ENCODE data around the gene JUP.
"Not testable (repeated sequence)": the region's sequence is repeated elsewhere in the genome, so short reads cannot be mapped to it uniquely, and the experiment has no call there.

JUP gene

DNA sequence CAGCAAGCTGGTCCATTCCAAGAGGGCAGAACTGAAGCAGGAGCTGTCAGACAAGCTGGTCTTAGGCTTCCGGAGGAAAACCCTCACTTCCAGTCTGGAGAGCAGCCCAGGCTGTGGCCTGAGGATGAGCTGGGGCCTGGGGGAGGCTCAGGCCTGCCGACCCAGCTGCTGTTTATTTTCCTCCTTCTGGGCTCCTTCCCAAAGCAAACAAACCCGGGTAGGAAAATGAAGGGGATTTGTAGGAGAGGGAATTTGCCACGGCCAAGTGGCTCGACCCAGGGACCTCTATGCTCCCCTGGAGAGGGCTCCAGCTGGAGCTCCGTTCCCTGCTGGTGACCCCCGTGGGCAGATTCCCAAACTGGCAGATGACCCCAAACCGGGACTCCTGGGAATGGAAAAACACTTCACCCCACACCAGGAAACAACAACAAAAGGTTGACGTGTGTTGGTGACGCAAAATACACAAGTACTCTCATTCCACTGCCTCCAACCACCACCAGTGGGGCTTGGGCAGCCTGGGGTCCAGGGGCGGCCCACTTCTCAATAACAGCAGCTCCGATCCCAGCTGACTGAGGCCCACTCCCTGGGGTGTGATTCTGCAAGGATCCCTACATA lies 8.8 kb downstream of the JUP start:
- no peak for DNase-seq

DNA sequence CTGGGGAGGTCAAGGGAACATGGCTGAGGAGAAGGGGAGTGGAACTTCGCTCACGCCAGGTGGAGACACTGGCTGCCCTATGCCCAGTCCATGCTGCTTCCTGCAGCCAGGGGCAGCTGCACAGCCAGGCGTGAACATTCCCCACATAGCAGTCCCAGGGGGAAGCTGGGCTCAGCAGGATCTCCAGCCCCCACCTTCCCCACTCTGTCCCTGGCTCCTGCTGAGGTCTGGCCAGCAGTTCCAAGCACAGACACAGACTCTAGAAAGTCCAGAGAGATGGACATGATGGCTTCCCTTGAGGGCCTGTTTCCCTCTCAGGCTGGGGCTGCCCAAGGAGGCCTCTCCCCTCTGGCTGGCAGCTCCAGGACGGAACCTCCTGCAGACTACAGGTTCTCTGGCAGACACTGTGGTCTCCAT lies 9.3 kb downstream of the JUP start:
- DNase-seq = no peak

DNA sequence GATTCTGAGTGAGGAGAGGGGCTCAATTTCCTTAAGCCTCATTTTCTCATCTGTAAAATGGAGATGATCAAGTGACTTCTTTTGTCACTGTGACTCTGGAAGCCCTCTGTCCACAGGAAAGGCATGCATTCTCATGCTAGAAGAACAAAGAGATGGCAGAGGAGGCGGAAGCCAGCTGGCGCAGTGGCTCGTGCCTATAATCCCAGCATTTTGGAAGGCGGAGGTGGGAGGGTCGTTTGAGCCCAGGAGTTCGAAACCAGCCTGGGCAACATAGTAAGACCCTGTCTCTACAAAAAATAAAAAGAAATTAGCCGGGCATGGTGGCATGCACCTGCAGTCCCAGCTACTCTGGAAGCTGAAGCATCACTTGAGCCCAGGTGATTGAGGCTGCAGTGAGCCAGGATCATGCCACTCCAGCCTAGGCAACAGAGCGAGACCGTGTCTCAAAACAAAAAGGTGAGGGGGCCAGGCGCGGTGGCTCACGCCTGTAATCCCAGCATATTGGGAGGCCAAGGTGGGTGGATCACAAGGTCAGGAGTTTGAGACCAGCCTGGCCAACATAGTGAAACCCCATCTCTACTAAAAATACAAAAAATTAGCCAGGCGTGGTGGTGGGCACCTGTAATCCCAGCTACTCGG lies 10.1 kb downstream of the JUP start:
- DNase-seq = not testable (repeated sequence)

- DNase-seq = no peak
Observed at GRCh38 chr17:41775394-41776226, 10.9 kb downstream of the JUP start.

DNA sequence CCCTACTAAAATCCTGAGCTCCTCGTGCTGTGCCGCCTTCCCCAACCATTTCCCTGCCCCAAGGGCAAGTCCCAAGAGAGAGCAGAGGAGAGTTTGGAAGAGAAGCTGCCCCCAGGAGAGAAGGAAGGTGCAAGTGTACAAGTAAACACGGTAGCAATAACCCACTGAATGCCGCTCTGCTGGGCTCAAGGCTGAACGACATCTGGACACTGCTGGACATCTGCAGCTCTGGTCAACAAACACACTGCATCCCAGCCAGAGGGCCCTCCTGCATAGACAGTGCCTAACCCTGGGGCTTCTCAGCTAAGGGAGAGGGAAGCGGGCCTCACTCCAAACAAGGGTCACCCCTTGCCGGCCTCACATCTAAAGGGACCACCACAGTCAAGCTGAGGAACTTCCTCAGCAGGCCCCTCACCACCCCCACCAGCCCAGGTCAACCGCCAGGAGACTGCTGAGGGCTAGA lies 12.7 kb downstream of the JUP start:
- no peak for DNase-seq

DNA sequence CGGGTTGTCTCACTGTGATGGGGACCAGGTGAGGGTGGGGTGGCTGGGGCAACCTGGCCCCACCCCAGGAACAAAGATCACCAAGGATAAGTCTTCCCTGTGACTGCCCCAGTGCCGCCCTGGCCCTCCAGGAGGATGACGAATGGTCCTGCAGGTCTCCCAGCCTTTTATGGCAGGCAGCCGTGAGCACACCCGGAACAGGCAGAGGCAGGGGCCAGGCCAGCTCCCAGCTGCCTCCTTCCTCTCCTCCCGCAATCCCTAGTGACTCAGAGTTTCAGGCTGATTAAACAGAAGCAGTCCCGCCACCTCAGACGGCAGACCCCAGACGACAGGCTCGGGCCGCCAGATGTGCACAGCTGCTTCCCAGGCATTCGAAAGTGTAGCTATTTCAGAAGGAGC lies 13.3 kb downstream of the JUP start:
- DNase-seq = no peak

- DNase-seq = no peak
Observed at GRCh38 chr17:41772586-41773189, 13.8 kb downstream of the JUP start.

DNA sequence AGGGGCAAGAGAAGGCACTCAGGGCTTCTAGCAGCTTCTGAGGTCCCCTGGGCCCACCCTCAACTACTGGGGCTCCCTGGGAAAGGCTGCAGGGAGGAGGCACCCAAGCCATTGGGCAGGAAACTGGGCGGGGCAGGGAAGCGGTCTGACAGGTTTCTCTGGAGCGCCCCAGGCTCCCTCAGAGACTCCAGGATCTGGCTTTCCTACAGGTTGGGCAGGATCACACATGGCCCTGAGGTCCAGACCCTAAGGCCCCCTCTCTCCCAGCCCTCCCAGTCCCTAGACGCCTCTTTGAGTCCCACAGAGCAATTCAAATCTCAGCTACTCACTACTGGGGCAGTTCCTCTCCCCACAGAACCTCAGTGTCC lies 14.3 kb downstream of the JUP start:
- DNase-seq = no peak

DNA sequence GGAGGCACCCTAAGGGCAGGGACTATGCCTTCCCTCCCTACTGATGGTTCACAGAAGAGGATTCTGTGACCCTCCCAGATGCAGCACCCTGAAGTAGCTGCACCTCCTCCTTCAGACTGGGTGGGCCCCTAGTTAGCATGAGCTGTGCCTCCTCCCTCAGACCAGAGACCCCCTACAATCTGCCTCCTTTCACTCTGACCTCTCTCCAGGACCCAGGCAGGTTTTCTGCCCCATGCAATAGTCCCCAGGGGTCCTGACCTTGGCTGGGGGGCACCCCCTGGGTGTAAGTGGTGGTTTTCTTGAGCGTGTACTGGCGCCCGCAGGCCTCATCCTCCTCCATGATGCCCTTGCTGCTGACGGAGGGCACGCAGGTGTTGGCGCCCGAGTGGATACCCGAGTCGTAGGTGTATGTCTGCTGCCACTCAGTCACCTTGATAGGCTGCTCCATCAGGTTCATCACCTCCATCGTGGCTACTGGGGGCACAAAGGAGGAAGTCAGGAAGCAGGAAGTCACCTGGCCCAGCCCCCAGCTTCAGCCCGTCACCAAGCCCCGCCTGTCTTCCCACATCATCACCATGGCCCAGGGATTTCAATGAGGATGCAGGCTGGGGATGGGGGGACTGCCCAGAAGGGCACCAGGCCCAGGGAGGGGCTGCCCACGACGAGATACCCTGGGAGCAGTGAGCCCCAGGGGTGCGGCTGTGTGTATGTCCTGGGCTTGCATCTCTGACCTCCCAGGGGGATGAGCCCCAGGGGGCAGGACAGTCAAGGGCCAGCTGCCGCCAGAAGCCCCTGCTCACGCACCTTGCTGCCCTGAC lies 14.9 kb downstream of the JUP start:
- DNase-seq = no peak

- DNase-seq = no peak
Observed at GRCh38 chr17:41769985-41770384, 16.5 kb downstream of the JUP start.

GRCh38 chr17:41769346-41769862 lies 17.1 kb downstream of the JUP start:
- no peak for DNase-seq

DNA sequence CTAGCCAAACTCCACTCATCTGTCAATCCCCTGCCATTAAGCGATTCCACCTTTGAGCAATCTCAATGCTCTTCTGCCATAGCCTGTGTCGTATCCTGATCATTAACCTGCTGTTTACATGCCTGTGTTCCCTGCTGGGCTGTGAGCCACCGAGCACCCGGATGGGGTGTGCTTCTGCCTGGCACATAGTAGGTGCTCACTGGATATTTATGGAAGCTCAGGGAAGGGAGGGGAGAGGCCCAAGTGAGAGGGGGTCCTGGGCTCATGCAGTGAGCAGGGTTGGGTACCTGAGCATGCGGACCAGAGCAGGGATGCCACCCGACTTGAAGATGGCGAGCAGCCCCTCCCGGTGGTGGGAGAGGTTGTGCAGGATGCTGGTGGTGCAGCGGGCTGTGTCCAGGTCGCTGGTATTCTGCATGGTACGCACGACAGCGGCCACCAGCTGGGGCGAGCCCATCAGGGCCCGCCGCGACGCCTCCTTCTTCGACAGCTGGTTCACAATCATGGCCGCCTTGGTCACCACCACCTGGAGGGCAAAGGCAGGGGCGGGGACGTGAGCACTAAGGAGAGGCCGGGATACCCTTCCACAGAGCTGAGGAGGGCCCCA lies 17.7 kb downstream of the JUP start:
- DNase-seq = no peak

DNA sequence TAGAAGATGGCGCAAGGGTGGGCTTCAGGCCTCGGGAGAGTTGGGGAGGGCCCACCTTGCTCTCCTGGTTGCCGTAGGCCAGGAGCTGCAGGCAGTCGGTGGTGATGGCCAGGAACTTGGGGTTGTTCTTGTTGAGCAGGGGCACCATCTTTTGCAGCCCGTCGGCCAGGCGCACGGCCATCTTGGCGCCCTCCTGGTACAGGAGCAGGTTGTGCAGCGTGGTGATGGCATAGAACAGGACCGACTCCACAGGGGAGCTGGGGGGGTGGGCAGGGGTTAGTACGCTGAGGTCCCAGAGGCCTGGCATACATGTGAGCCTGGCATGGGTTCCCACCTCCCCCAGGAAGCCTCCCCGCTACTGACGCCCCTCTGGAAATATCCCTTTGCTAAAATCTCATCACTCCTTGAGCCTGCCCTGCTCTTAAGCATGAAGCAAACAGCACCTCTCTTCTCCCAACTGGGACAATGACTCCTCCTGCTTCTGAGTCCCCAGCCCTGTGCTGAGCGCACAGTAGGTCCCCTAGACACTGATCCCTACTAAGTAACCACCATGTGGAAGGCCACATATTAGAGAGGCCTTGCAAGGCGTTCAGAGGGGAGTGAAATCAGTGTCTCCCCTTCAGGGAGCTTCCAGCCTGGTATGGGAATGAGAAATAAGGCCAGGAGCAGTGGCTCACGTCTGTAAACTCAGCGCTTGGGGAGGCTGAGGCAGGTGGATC lies 19.0 kb downstream of the JUP start:
- DNase-seq = no peak

- DNase-seq = no peak
Observed at GRCh38 chr17:41766135-41766534, 20.4 kb downstream of the JUP start.

- DNase-seq = no peak
Observed at GRCh38 chr17:41763327-41763726, 23.2 kb downstream of the JUP start.

- DNase-seq = no peak
Observed at GRCh38 chr17:41762841-41763240, 23.7 kb downstream of the JUP start.

DNA sequence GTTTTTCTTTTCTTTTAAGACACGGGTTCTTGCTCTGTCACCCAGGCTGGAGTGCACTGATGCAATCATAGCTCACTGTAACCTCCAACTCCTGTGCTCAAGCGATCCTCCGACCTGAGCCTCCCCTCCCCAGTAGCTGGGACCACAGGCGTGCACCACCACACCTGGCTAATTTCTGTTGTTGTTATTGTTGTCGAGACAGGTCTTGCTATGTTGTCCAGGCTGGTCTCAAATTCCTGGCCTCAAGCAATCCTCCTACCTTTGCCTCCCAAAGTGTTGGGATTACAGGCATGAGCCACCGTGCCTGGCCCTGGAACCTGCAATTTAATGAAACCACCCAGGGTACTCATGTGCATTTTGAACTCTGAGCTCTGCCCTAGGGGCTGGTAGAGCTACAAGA lies 24.1 kb downstream of the JUP start:
- DNase-seq = no peak

- no peak for DNase-seq
Observed at GRCh38 chr17:41760878-41761277, 25.6 kb downstream of the JUP start.

DNA sequence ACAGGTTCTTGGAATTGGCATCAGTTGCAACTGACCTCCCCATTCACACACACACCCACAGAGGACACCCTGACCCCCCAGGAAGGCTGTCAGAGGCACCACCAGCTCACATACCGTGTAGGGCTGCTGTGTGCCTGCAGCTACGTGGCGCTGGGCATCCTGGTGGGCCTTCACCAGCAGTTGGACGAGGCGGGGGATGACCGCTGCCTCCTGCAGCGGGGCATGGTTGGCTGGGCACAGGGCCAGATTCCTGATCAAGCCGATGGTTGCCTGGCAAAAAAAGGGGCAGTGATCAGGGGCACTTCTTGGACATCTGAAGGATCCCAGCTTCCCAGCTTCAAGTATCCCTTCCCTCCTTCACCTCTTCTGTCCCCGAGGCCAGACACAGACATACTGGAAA lies 27.9 kb downstream of the JUP start:
- DNase-seq = no peak

DNA sequence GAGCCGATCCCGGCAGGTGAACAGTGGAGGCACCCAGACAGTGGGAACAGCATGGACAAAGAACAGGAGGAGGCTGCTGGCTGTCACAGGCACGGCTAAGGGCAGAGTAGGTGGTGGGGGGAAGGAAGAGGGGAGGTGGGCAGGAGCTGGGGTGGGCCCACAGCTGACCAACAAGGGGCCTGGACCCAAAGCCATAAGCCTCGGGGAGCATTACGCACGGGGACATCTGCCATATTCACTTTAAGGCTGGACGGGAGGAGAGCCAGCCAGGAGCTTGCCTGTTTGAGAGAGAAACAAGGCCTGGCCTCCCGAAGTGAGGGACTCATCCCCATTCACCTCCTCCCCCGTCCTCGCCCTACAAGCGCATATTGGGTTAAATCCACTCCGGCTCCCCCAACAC lies 32.4 kb downstream of the JUP start:
- no peak for DNase-seq

- DNase-seq = no peak
Observed at GRCh38 chr17:41751288-41751687, 35.2 kb downstream of the JUP start.
